Stimulated activated CD4-positive, alpha-beta T cell treated with anti-CD3 and anti-CD28 coated beads, Interleukin-12 subunit alpha, Interleukin-12 subunit beta, amount 100 ng/mL, for 48 hours (primary cell): ENCODE data around the gene IRF2BPL.

ENCODE experiments used
- DNase-seq, 3 donors: peaks; one replicate each; pipeline ENCODE4 v3.0.0-alpha.2; 2020; ENCODE audit warnings: low read depth in 2 of 3, low spot score in 1 of 3

The IRF2BPL gene

DNA sequence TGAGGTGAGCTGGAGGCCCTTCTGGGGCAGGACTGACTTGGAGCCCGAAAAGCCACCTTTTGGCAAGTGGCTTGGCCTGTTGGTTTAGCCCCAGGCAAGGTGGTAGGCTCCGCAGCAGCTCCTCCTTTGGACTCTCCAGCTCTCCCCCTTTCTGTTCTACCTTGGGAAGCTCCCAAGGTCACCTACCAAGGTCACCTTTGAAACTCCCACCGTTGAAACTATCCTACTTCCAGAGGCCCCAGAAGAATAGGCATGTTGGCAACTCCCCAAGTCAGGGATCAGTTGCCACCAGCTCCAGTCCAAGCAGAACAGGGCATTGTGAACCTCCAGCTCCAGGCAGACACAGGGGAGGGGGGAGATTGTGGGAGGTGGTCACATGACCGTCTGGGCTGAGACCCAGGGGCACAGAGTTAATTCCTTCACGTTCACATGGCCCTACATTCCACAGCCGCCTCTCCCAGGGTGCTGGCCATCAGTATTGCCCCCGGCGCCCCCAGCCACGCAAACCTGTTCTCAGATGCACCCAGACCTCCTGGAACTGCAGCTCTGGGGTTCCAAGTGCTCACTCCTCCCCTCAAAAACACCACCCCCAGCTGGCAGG lies 14.4 kb downstream of the IRF2BPL start:
- DNase-seq: no peak

GRCh38 chr14:77012193-77012765 lies 16.2 kb downstream of the IRF2BPL start:
- DNase-seq: no peak

GRCh38 chr14:77011245-77011644 lies 17.3 kb downstream of the IRF2BPL start:
- DNase-seq: no peak

GRCh38 chr14:77009014-77009413 lies 19.5 kb downstream of the IRF2BPL start:
- DNase-seq: no peak

DNA sequence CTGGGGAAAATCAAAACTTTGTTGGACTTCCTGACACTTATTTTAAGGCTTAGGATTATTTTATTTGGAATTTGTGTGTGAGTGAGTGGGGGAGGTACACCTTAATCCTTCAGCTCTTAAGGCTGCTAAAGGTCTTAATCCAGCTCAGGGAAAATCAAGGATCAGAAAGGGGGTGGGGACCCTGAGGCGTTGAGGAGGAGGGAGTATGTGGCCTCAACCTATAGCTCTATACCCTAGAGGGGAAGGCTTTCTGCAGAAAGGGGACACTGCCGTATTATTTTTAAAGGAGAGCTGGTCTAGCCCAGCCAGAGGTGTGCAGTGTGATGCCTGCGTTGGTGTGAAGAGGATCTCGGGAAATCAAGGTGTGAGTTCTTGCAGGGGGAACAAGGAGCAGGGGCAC lies 20.0 kb downstream of the IRF2BPL start:
- no peak for DNase-seq

- DNase-seq: no peak
Measured at GRCh38 chr14:77007975-77008421, 20.5 kb downstream of the IRF2BPL start.

GRCh38 chr14:77007183-77007974 lies 21.1 kb downstream of the IRF2BPL start:
- DNase-seq: no peak

- DNase-seq: no peak
Measured at GRCh38 chr14:77006132-77006531, 22.4 kb downstream of the IRF2BPL start.

DNA sequence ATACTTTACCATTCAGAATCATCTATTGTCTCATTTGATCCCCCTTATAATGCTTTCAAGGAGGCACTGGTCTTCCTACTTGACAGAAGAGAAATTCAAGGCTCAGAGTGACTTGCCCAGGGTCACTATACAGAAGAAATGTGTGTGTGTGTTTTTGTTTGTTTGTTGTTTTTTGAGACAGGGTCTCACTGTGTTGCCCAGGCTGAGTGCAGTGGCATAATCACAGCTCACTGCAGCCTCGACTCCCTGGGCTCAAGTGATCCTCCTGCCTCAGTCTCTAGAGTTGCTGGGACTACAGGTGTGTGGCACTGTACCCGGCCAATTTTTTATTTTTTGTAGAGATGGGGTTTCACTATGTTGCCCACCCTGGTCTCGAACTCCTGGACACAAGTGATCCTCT lies 22.9 kb downstream of the IRF2BPL start:
- DNase-seq: no peak

- DNase-seq: no peak
Measured at GRCh38 chr14:77004711-77005460, 23.6 kb downstream of the IRF2BPL start.

- no peak for DNase-seq
Measured at GRCh38 chr14:77003960-77004710, 24.4 kb downstream of the IRF2BPL start.

GRCh38 chr14:77002889-77003288 lies 25.6 kb downstream of the IRF2BPL start:
- DNase-seq: no peak

DNA sequence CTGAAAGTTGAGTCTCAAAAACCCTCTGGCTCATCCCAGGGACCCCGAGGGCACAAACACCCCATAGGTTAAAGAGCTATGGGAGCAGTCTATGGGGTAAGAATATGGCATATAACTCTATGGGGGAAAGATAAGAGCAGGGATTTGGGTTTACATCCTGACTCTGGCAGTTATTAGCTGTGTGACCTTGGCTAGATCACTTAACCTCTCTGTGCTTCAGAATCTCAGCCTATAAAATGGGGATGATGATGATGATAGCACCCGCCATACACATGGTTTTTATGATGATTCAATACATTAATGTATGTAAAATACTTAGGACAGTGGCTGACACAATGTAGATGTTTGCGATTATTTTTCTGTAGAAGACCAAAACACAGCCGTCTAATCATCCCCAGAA lies 26.2 kb downstream of the IRF2BPL start:
- DNase-seq: no peak

GRCh38 chr14:77000340-77001270 lies 27.9 kb downstream of the IRF2BPL start:
- DNase-seq: no peak

DNA sequence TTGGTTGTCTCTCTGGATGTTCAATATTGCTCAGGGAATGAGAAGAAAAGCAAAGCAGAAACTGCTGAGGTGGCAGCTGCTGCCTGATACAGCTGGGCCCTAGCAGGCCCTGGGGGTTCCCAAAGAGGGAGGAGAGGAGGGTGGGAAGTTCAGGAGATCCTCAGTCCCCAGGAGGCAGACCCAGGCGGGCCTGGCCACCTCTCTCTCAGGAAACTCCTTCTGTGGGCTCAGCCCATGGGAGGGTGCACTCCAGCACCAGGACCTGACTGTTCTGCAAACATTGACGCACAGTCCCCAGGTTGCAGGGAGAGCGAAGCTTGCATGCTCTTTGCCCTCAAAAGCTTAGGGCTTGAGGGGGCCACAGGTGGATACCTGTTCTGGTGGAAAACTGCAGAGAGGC lies 29.6 kb downstream of the IRF2BPL start:
- no peak for DNase-seq

DNA sequence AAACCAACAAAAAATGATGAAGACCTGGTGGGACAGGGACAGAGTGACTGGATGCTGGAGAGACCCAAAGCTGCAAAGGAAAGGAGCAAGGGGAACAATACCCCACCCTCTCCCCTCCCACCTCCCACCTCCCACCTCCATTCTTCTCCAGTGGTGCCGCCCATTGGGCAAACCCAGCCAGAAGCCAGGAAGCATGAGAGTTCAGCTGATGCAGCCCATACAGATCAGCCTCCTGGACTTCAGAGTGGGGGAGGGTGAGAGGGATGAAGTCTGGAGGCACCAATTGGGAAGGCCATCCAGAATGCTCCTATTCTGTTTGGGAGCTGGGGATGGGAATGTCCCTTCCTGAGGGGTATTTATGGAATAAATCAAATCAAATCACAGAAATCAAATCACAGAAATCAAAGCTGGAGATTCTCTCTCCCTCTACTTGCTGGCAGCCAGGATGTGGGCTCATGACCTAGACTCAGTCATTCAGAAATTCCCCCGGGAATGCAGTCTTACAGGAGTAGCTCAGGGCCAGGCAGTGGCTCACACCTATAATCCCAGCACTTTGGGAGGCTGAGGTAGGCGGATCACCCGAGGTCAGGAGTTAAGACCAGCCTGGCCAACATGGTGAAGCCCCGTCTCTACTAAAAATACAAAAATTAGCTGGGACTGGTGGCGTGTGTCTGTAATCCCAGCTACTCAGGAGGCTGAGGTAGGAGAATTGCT lies 31.1 kb downstream of the IRF2BPL start:
- no peak for DNase-seq

- no peak for DNase-seq
Measured at GRCh38 chr14:76996563-76997146, 31.9 kb downstream of the IRF2BPL start.

DNA sequence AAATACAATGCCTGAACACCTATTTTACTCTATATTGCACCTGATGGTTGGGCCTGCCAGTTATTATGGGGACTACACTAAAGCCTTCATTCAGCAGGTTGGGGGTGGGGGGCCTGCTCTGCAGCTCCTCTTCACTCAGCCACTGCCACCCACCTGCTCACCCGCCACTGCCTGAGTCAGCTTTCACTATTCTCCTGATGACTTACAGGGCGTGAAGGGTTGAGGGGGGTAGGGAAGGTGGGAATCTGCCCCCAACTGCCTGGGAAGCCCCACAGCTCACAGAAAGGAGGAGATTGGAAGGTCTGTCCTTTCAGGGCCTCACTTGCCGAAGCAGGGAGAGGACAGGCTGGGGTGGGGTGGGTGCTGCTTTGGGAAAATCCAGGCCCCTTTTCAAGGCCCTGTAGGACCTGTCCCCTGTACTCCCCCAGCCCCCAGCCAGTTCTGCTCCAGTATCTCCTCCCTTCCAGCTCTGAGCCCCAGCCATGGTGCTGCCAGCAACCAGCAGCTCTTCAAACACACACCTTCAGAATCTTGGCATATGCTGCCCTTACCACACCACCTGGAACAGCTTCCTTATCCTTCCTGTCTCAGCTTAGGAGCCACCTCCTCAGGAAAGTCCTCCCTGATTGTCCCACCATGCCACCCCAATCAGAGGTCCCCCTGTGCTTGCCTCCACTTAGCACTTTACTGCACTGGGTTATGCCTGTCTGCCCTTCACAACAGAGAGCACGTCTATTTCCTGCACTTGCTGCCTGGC lies 33.1 kb downstream of the IRF2BPL start:
- peak in 1 of 3 donors; percentile 14 for DNase-seq
